Caco-2 (cell line): ENCODE measurements around the gene ABHD2. TPM values are rescaled to one million over a fixed set of nuclear protein-coding genes. Genes with fewer than 3 reads are reported as not detected.

Experiments
- BruUV-seq: library from RNA; stranded (reverse); fragments of 400-500 nt; replicated peaks from 2 replicates; lab custom pipeline; 2021; lab: Mats Ljungman, UMichigan
- CTCF ChIA-PET: fragments of 300-600 bp; sonication (Branson Sonifier 250); formaldehyde crosslinking; loops from one replicate; lab custom pipeline; 2022; ENCODE audit warnings: antibody characterized with exemption; lab: Charles Lee
- POLR2A ChIA-PET: fragments of 300-600 bp; sonication (Branson Sonifier 250); formaldehyde crosslinking; loops from one replicate; lab custom pipeline; 2022; ENCODE audit warnings: antibody characterized with exemption; lab: Charles Lee
- DNase-seq, 2 experiments: peaks; one replicate each; pipeline versions ENCODE4 v3.0.0 to v3.0.0-alpha.2; 2020 to 2022
- H3K27me3 ChIP-seq: replicated peaks from 2 replicates; pipeline ENCODE4 v1.6.0; 2011; ENCODE audit warnings: low read length; ENCODE audit not compliant: control insufficient read depth, insufficient read depth
- H3K36me3 ChIP-seq: 2 replicates; pipeline ENCODE4 v1.5.1; 2011; ENCODE audit warnings: low read length; ENCODE audit not compliant: control insufficient read depth, insufficient read depth
- H3K4me1 ChIP-seq: fragments of 250-450 bp; sonication (Bioruptor Pico); 2 replicates; pipeline ENCODE4 v1.5.1; 2020; ENCODE audit warnings: mild to moderate bottlenecking
- H3K4me3 ChIP-seq: 2 replicates; pipeline ENCODE4 v1.5.1; 2011; ENCODE audit warnings: low read depth, mild to moderate bottlenecking, control low read depth, low read length
- H3K9me3 ChIP-seq: fragments of 250-450 bp; sonication (Bioruptor Pico); 2 replicates; pipeline ENCODE4 v1.5.1; 2020; ENCODE audit warnings: mild to moderate bottlenecking, moderate library complexity
- H3K27ac Mint-ChIP-seq: one replicate; pipeline ENCODE4 v1.8.0; 2022; ENCODE audit warnings: mixed read lengths; ENCODE audit not compliant: unreplicated experiment
- H3K27me3 Mint-ChIP-seq: one replicate; pipeline ENCODE4 v1.8.0; 2022; ENCODE audit warnings: mixed read lengths; ENCODE audit not compliant: insufficient read depth, unreplicated experiment
- H3K36me3 Mint-ChIP-seq: one replicate; pipeline ENCODE4 v1.8.0; 2022; ENCODE audit warnings: mild to moderate bottlenecking, mixed read lengths; ENCODE audit not compliant: insufficient read depth, unreplicated experiment
- H3K4me1 Mint-ChIP-seq: one replicate; pipeline ENCODE4 v1.8.0; 2022; ENCODE audit warnings: low read depth, mixed read lengths; ENCODE audit not compliant: unreplicated experiment
- H3K4me3 Mint-ChIP-seq: one replicate; pipeline ENCODE4 v1.8.0; 2022; ENCODE audit warnings: mild to moderate bottlenecking, moderate library complexity, mixed read lengths; ENCODE audit not compliant: unreplicated experiment
- H3K9me3 Mint-ChIP-seq: one replicate; pipeline ENCODE4 v1.8.0; 2022; ENCODE audit warnings: mixed read lengths; ENCODE audit not compliant: unreplicated experiment
- intact Hi-C: fragments of 100-400 bp; cut with micrococcal nuclease; formaldehyde crosslinking; loops from one replicate; pipeline ENCODE4 v1.10.0; 2022; ENCODE audit not compliant: unreplicated experiment
- total RNA-seq: library from RNA; stranded (reverse); gene quantifications from 2 replicates; pipeline ENCODE4 v1.2.3, GENCODE V29; 2022
- TF ChIP-seq, protein P1 (sequence below), 2 experiments: fragments of 200-600 bp in 1 of 2; IDR thresholded peaks; 1 replicate in 1 of 2; 2 replicates in 1 of 2; pipeline versions ENCODE4 v1.5.1 to v1.8.0; 2011 to 2022; ENCODE audit warnings: antibody characterized with exemption in 1 of 2, control low read depth in 1 of 2, inconsistent platforms in 1 of 2, low read depth in 1 of 2, low read length in 1 of 2, mild to moderate bottlenecking in 1 of 2, moderate library complexity in 1 of 2; ENCODE audit not compliant: insufficient read depth in 1 of 2, severe bottlenecking in 1 of 2, unreplicated experiment in 1 of 2

Gene ABHD2
- total RNA-seq, 1 experiment from 2014 or later, result 63.0 TPM

DNA sequence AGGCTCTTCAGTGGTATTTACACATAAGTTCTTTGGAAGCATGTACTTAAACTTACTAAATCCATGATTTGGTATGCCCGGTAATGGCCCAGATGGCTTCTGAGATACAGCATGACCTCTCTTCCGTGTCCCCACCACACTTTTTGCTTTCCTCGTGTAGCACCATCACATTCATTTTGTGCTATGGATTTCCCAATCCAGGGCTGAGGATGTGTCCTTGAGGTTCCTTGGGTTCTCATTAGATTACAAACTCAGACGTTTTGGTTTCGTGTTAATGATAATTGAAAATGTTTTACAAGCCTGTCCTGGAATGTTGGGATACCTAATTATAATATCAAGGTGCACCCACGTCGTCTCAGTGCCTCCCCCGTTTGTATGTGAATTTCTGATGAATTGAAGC is 7.3 kb downstream of the ABHD2 start:
- no peaks in the 10 kb centered on the region for H3K27me3 ChIP-seq
- no TSS peak for BruUV-seq
- H3K36me3 Mint-ChIP-seq, result peaks cover 8% of the 10 kb centered on the region
- CTCF ChIA-PET, result no interaction called here
- H3K9me3 Mint-ChIP-seq, result no peaks in the 10 kb centered on the region
- H3K9me3 ChIP-seq, result no peaks in the 10 kb centered on the region; the same call in 1 of the 2 replicates
- no peaks in the 10 kb centered on the region for H3K36me3 ChIP-seq
- POLR2A ChIA-PET, result no interaction called here
- intact Hi-C loops, result no loop called here
- TF ChIP-seq, protein P1, sequence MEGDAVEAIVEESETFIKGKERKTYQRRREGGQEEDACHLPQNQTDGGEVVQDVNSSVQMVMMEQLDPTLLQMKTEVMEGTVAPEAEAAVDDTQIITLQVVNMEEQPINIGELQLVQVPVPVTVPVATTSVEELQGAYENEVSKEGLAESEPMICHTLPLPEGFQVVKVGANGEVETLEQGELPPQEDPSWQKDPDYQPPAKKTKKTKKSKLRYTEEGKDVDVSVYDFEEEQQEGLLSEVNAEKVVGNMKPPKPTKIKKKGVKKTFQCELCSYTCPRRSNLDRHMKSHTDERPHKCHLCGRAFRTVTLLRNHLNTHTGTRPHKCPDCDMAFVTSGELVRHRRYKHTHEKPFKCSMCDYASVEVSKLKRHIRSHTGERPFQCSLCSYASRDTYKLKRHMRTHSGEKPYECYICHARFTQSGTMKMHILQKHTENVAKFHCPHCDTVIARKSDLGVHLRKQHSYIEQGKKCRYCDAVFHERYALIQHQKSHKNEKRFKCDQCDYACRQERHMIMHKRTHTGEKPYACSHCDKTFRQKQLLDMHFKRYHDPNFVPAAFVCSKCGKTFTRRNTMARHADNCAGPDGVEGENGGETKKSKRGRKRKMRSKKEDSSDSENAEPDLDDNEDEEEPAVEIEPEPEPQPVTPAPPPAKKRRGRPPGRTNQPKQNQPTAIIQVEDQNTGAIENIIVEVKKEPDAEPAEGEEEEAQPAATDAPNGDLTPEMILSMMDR (IDR thresholded peaks at IDR 0.05; ENCODE audit: insufficient read depth in 1 of 2, low read depth in 1 of 2, low read length in 1 of 2, severe bottlenecking in 1 of 2, unreplicated experiment in 1 of 2), result no peak
- peaks cover 7% of the 10 kb centered on the region; the same call in 1 of the 2 replicates for H3K4me1 ChIP-seq
- no peak for DNase-seq
- H3K27me3 Mint-ChIP-seq, result no peaks in the 10 kb centered on the region
- H3K4me3 ChIP-seq, result no peak overlapping the region
- peaks cover 32% of the 10 kb centered on the region for H3K4me1 Mint-ChIP-seq
- no peak overlapping the region for H3K27ac Mint-ChIP-seq
- H3K4me3 Mint-ChIP-seq, result no peak overlapping the region

DNA sequence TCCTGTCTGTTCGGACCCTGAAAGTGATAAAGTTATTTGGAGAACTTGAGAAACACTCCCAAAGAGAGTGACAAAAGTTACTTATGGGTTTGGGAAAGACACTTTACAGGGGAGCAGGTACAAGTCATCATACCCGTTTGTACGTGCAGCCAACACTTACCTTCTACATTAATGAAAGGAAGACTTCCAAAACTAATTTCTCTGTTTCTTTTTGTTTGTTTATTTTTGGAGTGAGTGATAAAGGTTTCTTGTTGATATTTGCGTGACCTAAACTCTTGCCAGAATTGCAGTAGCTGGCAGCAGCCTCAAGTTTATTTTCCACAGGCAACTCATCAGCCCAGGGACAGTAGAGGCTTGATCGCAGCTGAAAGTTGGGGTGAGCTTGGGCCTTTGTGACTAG is 8.4 kb downstream of the ABHD2 start:
- H3K36me3 Mint-ChIP-seq, result peaks cover 8% of the 10 kb centered on the region
- no peaks in the 10 kb centered on the region for H3K27me3 Mint-ChIP-seq
- no peaks in the 10 kb centered on the region for H3K9me3 Mint-ChIP-seq
- peaks cover 18% of the 10 kb centered on the region for H3K4me1 ChIP-seq
- no peaks in the 10 kb centered on the region for H3K36me3 ChIP-seq
- H3K27me3 ChIP-seq, result no peaks in the 10 kb centered on the region
- TF ChIP-seq, protein P1 (IDR thresholded peaks at IDR 0.05; ENCODE audit: insufficient read depth in 1 of 2, low read depth in 1 of 2, low read length in 1 of 2, severe bottlenecking in 1 of 2, unreplicated experiment in 1 of 2), result no peak
- H3K27ac Mint-ChIP-seq, result no peak overlapping the region
- no TSS peak for BruUV-seq
- no peak overlapping the region for H3K4me3 ChIP-seq
- CTCF ChIA-PET, result interaction anchor here (0.9 to 1.8 kb wide), 2 partner anchors 9 to 42 kb away, joined by 3 to 4 read pairs; partner anchors contain the start of gene ABHD2
- H3K4me1 Mint-ChIP-seq, result peaks cover 34% of the 10 kb centered on the region
- no peak overlapping the region for H3K4me3 Mint-ChIP-seq
- H3K9me3 ChIP-seq, result no peaks in the 10 kb centered on the region; the same call in 1 of the 2 replicates
- DNase-seq, result no peak
- POLR2A ChIA-PET, result no interaction called here
- intact Hi-C loops, result no loop called here

DNA sequence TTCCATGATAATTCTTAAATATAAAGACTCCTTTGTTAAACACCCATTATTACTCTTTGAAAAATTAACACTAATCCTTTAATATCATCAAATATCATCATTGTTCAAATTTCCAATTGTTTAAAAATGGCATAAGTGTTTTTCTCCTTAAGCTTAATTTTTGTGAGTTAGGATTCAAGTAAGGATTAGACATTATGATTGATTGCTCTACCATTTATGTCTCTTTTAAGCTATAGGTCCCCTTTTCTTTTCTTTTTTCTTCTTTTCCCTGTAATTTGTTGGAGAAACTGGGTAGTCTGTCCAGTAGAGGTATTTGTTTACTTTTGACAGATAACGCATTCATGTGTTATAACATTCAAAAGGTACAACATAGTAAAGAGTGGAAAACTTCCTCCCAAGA is 9.1 kb downstream of the ABHD2 start:
- no peaks in the 10 kb centered on the region for H3K36me3 ChIP-seq
- intact Hi-C loops, result no loop called here
- H3K4me1 ChIP-seq, result peaks cover 18% of the 10 kb centered on the region
- no peak for DNase-seq
- H3K9me3 Mint-ChIP-seq, result no peaks in the 10 kb centered on the region
- peaks cover 8% of the 10 kb centered on the region for H3K36me3 Mint-ChIP-seq
- TF ChIP-seq, protein P1 (IDR thresholded peaks at IDR 0.05; ENCODE audit: insufficient read depth in 1 of 2, low read depth in 1 of 2, low read length in 1 of 2, severe bottlenecking in 1 of 2, unreplicated experiment in 1 of 2), result no peak
- peaks cover 41% of the 10 kb centered on the region for H3K4me1 Mint-ChIP-seq
- no peaks in the 10 kb centered on the region for H3K27me3 Mint-ChIP-seq
- no TSS peak for BruUV-seq
- H3K27me3 ChIP-seq, result no peaks in the 10 kb centered on the region
- no peak overlapping the region for H3K4me3 Mint-ChIP-seq
- no peaks in the 10 kb centered on the region; the same call in 1 of the 2 replicates for H3K9me3 ChIP-seq
- H3K27ac Mint-ChIP-seq, result no peak overlapping the region
- H3K4me3 ChIP-seq, result no peak overlapping the region
- ChIA-PET POLR2A (no interaction called here), CTCF (interaction anchor here (0.9 to 1.8 kb wide), 2 partner anchors 9 to 42 kb away, joined by 3 to 4 read pairs; partner anchors contain the start of gene ABHD2)
